NCI-H2227 (cell line): Measurements from ENCODE around the gene ANKRD31.
"Not testable (repeated sequence)": the region's sequence is repeated elsewhere in the genome, so short reads cannot be mapped to it uniquely, and the experiment has no call there.

Source experiments
- DNase-seq: peaks from one replicate; lab custom pipeline; 2025; ENCODE audit not compliant: unreplicated experiment; lab: John Stamatoyannopoulos, UW

ANKRD31 gene

GRCh38 chr5:75236322-75237316, at the start of gene ANKRD31:
TSS of gene ANKRD31 (minus strand) at chr5:75236878. CDS start at chr5:75236686, 192 bp downstream.
- peak; percentile 88 for DNase-seq

GRCh38 chr5:75286211-75286773, 49.6 kb upstream of the ANKRD31 start:
- no peak for DNase-seq

- no peak for DNase-seq
Observed at GRCh38 chr5:75282581-75282980, 45.9 kb upstream of the ANKRD31 start.

- DNase-seq: no peak
Observed at GRCh38 chr5:75281716-75282465, 45.2 kb upstream of the ANKRD31 start.

- DNase-seq: no peak
Observed at GRCh38 chr5:75279321-75279720, 42.6 kb upstream of the ANKRD31 start.

- DNase-seq: peak; percentile 39
Observed at GRCh38 chr5:75277463-75277862, 40.8 kb upstream of the ANKRD31 start.

GRCh38 chr5:75275756-75276155, 39.1 kb upstream of the ANKRD31 start:
- no peak for DNase-seq

- DNase-seq: no peak
Observed at GRCh38 chr5:75275147-75275546, 38.5 kb upstream of the ANKRD31 start.

- DNase-seq: no peak
Observed at GRCh38 chr5:75274486-75274885, 37.8 kb upstream of the ANKRD31 start.

GRCh38 chr5:75270605-75271004, 33.9 kb upstream of the ANKRD31 start:
- not testable (repeated sequence) for DNase-seq

- DNase-seq: peak; percentile 3
Observed at GRCh38 chr5:75265731-75266130, 29.1 kb upstream of the ANKRD31 start.

- no peak for DNase-seq
Observed at GRCh38 chr5:75262271-75262670, 25.6 kb upstream of the ANKRD31 start.

GRCh38 chr5:75260708-75261107, 24.0 kb upstream of the ANKRD31 start:
- no peak for DNase-seq

GRCh38 chr5:75250452-75250851, 13.8 kb upstream of the ANKRD31 start:
- DNase-seq: not testable (repeated sequence)

- DNase-seq: no peak
Observed at GRCh38 chr5:75245023-75245422, 8.3 kb upstream of the ANKRD31 start.

GRCh38 chr5:75243510-75243909, 6.8 kb upstream of the ANKRD31 start:
- no peak for DNase-seq

GRCh38 chr5:75243100-75243499, 6.4 kb upstream of the ANKRD31 start:
- DNase-seq: no peak

GRCh38 chr5:75242067-75242466, 5.4 kb upstream of the ANKRD31 start:
- no peak for DNase-seq

- DNase-seq: no peak
Observed at GRCh38 chr5:75239681-75240080, 3.0 kb upstream of the ANKRD31 start.

GRCh38 chr5:75235711-75236110, 967 bp downstream of the ANKRD31 start:
- peak; percentile 0 for DNase-seq

GRCh38 chr5:75234251-75234650, 2.4 kb downstream of the ANKRD31 start:
- DNase-seq: no peak

GRCh38 chr5:75226916-75227315, 9.8 kb downstream of the ANKRD31 start:
- no peak for DNase-seq
